Measurements from ENCODE around the gene COL1A1. TPM values are rescaled to one million over a fixed set of nuclear protein-coding genes. Genes with fewer than 3 reads are reported as not detected.

The COL1A1 gene
- 1 to 10 TPM in 1 of 2 experiments, under 1 TPM in 1; 0.95 to 1.7 TPM for total RNA-seq

DNA sequence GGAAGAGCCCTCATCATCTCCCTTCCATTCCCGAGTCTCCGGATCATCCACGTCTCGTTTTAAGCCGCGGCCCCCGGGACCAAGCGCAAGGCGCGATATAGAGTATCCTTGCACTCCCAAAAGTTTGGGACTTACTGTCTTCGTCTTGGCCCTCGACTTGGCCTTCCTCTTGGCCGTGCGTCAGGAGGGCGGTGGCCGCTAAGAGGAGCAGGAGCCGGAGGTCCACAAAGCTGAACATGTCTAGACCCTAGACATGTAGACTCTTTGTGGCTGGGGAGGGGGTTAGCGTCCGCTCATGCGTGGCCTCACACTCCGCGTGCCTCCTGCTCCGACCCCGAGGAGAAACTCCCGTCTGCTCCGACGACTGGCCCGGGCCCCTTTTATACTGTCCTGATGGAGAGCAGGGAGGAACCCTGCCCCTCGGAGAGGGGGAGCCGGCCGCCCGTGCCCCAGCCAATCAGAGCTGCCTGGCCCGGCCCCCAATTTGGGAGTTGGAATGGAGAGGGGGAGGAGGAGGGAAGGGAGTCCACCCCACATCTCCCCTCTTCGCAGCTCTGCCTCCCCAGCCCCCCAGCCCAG lies at the start of gene COL1A1:
COL1A1 (minus strand) TSS at position 356 of the 579 bp plus-strand sequence; CDS start at position 238, 118 bp downstream.
- Mint-ChIP-seq H3K9me3 (no peaks in the 10 kb centered on the region), H3K36me3 (ENCODE audit: low read depth) (no peaks in the 10 kb centered on the region), H3K27ac (no peak within 1 kb of the TSS), H3K27me3 (ENCODE audit: low read depth) (peaks cover 41% of the 10 kb centered on the region), H3K4me1 (ENCODE audit: low read depth) (peaks cover 17% of the 10 kb centered on the region), H3K4me3 (peak within 1 kb of the TSS; percentile 56)
- intact Hi-C loops (cut with micrococcal nuclease): no loop called here
- DNase-seq: no peak
- CTCF ChIA-PET: interaction anchor here (0.7 to 7.5 kb wide), 19 partner anchors 13 to 282 kb away, joined by 3 to 225 read pairs (median 5); partner anchors contain the start of genes TMEM92 and XYLT2

- Mint-ChIP-seq H3K4me1 (ENCODE audit: low read depth) (no peaks in the 10 kb centered on the region), H3K27me3 (ENCODE audit: low read depth) (peaks cover 29% of the 10 kb centered on the region), H3K4me3 (no peak overlapping the region), H3K27ac (no peak overlapping the region), H3K36me3 (ENCODE audit: low read depth) (peaks cover 1% of the 10 kb centered on the region), H3K9me3 (peaks cover 11% of the 10 kb centered on the region)
- CTCF ChIA-PET: interaction anchor here (0.7 to 0.9 kb wide), 2 partner anchors 48 to 404 kb away, joined by 3 read pairs; no protein-coding TSS in a partner anchor
- intact Hi-C loops (cut with micrococcal nuclease): no loop called here
- no peak for DNase-seq
Measured at GRCh38 chr17:50248255-50248654, 46.8 kb upstream of the COL1A1 start.

GRCh38 chr17:50244771-50245170 lies 43.3 kb upstream of the COL1A1 start:
- Mint-ChIP-seq H3K36me3 (ENCODE audit: low read depth) (peaks cover 1% of the 10 kb centered on the region), H3K9me3 (peaks cover 11% of the 10 kb centered on the region), H3K27me3 (ENCODE audit: low read depth) (peaks cover 27% of the 10 kb centered on the region), H3K4me1 (ENCODE audit: low read depth) (no peaks in the 10 kb centered on the region), H3K27ac (no peak overlapping the region), H3K4me3 (no peak overlapping the region)
- no peak for DNase-seq
- intact Hi-C loops (cut with micrococcal nuclease): no loop called here
- CTCF ChIA-PET: interaction anchor here (0.7 to 1.9 kb wide), 2 partner anchors 8 to 53 kb away, joined by 3 to 6 read pairs; no protein-coding TSS in a partner anchor

GRCh38 chr17:50241431-50241830 lies 40.0 kb upstream of the COL1A1 start:
- DNase-seq: no peak
- no peaks in the 10 kb centered on the region for H3K4me1 Mint-ChIP-seq (ENCODE audit: low read depth)
- H3K27ac Mint-ChIP-seq: no peak overlapping the region
- no peaks in the 10 kb centered on the region for H3K36me3 Mint-ChIP-seq (ENCODE audit: low read depth)
- no peaks in the 10 kb centered on the region for H3K9me3 Mint-ChIP-seq
- H3K4me3 Mint-ChIP-seq: no peak overlapping the region
- H3K27me3 Mint-ChIP-seq (ENCODE audit: low read depth): peaks cover 15% of the 10 kb centered on the region
- intact Hi-C loops (cut with micrococcal nuclease): no loop called here
- CTCF ChIA-PET: interaction anchor here (0.7 kb wide), 1 partner anchor 773 kb away, joined by 4 read pairs; no protein-coding TSS in a partner anchor

- no peaks in the 10 kb centered on the region for H3K4me1 Mint-ChIP-seq (ENCODE audit: low read depth)
- H3K36me3 Mint-ChIP-seq (ENCODE audit: low read depth): no peaks in the 10 kb centered on the region
- H3K4me3 Mint-ChIP-seq: no peak overlapping the region
- H3K27ac Mint-ChIP-seq: no peak overlapping the region
- no peaks in the 10 kb centered on the region for H3K9me3 Mint-ChIP-seq
- peaks cover 17% of the 10 kb centered on the region for H3K27me3 Mint-ChIP-seq (ENCODE audit: low read depth)
- intact Hi-C loops (cut with micrococcal nuclease): no loop called here
- CTCF ChIA-PET: no interaction called here
- no peak for DNase-seq
Measured at GRCh38 chr17:50240851-50241250, 39.4 kb upstream of the COL1A1 start.

GRCh38 chr17:50239937-50240336 lies 38.5 kb upstream of the COL1A1 start:
- DNase-seq: no peak
- intact Hi-C loops (cut with micrococcal nuclease): no loop called here
- no peaks in the 10 kb centered on the region for H3K36me3 Mint-ChIP-seq (ENCODE audit: low read depth)
- no peaks in the 10 kb centered on the region for H3K9me3 Mint-ChIP-seq
- H3K27ac Mint-ChIP-seq: no peak overlapping the region
- no peaks in the 10 kb centered on the region for H3K4me1 Mint-ChIP-seq (ENCODE audit: low read depth)
- H3K4me3 Mint-ChIP-seq: no peak overlapping the region
- CTCF ChIA-PET: no interaction called here
- peaks cover 17% of the 10 kb centered on the region for H3K27me3 Mint-ChIP-seq (ENCODE audit: low read depth)

DNA sequence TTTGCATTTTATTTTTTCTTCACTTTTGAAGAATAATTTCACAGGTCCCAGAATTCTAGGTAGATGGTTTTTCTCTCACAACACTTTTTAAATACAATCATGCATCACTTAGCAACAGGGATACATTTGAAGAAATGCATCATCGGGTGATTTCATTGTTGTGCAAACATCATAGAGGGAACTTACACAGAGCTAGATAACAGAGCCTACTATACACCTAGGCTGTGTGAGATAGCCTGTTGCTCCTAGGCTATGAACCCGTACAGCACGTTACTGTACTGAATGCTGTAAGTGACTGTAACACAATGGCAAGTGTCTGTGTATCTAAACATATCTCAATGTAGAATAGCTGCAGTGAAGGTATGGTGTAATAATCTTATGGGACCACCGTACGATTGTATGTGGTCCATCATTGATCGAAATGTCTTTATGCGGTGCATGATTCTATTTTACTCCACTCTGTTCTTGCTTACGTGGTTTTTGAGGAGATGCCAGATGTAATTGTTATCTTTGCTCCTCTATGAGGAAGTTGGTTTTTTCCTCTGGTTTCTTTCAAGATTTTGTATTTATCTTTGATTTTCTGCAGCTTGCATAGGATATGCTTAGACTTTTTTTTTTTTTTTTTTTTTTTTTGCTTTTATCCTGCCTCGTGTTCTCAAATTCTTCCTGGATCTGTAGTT lies 37.3 kb upstream of the COL1A1 start:
- Mint-ChIP-seq H3K4me3 (no peak overlapping the region), H3K36me3 (ENCODE audit: low read depth) (no peaks in the 10 kb centered on the region), H3K9me3 (peaks cover 2% of the 10 kb centered on the region), H3K27me3 (ENCODE audit: low read depth) (peaks cover 19% of the 10 kb centered on the region), H3K27ac (no peak overlapping the region), H3K4me1 (ENCODE audit: low read depth) (no peaks in the 10 kb centered on the region)
- CTCF ChIA-PET: interaction anchor here (0.7 to 1.1 kb wide), 3 partner anchors 11 to 283 kb away, joined by 3 to 6 read pairs (median 3); no protein-coding TSS in a partner anchor
- DNase-seq: no peak
- intact Hi-C loops (cut with micrococcal nuclease): no loop called here

DNA sequence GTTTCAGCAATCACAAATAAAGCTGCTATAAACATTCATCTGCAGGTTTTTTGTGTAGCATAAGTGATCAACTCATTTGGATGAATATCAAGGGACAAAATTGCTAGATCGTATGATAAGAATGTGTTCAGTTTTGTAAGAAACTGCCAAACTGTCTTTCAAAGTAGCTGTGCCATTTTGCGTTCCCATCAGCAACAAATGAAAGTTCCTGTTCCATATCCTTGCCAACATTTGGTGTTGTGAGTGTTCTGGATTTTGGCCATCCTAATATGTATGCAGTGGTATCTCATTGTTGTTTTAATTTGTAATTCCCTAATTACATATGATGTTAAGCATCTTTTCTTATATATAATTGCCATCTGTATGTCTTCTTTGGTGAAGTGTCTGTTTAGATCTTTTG lies 36.5 kb upstream of the COL1A1 start:
- intact Hi-C loops (cut with micrococcal nuclease): no loop called here
- no peaks in the 10 kb centered on the region for H3K4me1 Mint-ChIP-seq (ENCODE audit: low read depth)
- no peak overlapping the region for H3K4me3 Mint-ChIP-seq
- H3K27me3 Mint-ChIP-seq (ENCODE audit: low read depth): peaks cover 21% of the 10 kb centered on the region
- CTCF ChIA-PET: interaction anchor here (0.7 to 1.3 kb wide), 4 partner anchors 12 to 282 kb away, joined by 3 to 7 read pairs (median 4); no protein-coding TSS in a partner anchor
- DNase-seq: no peak
- peaks cover 2% of the 10 kb centered on the region for H3K9me3 Mint-ChIP-seq
- no peak overlapping the region for H3K27ac Mint-ChIP-seq
- no peaks in the 10 kb centered on the region for H3K36me3 Mint-ChIP-seq (ENCODE audit: low read depth)

DNA sequence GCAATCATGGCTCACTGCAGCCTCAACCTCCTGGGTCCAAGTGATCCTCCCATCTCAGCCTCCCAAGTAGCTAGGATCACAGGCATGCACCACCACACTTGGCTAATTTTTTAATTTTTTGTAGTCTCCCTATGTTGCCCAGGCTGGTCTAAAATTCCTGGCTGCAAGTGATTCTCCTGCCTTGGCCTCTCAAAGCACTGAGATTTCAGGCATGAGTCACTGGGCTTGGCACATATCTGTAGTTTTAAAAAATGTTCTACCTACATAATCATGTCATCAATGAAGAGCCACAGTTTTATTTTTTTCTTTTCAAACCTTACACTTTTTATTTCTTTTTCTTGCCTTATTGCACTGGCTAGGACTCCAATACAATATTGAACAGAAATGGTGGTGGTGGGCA lies 33.1 kb upstream of the COL1A1 start:
- Mint-ChIP-seq H3K4me1 (ENCODE audit: low read depth) (no peaks in the 10 kb centered on the region), H3K27ac (no peak overlapping the region), H3K27me3 (ENCODE audit: low read depth) (peaks cover 13% of the 10 kb centered on the region), H3K36me3 (ENCODE audit: low read depth) (no peaks in the 10 kb centered on the region), H3K4me3 (no peak overlapping the region), H3K9me3 (peaks cover 2% of the 10 kb centered on the region)
- intact Hi-C loops (cut with micrococcal nuclease): no loop called here
- CTCF ChIA-PET: no interaction called here
- no peak for DNase-seq

DNA sequence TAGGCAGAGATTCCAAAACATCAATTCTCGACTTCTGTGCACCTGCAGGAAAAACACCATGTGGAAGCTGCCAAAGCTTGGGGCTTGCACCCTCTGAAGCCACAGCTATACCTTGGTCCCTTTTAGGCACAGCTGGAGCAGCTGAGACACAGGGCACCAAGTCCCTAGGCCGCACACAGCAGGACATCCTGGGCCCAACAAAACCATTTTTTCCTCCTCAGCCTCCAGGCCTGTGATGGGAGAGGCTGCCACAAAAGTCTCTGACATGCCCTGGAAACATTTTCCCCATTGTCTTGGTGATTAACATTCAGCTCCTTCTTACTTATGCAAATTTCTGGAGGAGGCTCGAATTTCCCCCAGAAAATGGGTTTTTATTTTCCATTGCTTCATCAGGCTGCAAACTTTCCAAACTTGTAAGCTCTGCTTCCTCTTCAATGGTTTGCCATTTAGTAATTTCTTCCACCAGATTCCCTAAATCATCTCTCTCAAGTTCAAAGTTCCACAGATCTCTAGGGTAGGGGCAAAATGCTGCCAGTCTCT lies 24.3 kb upstream of the COL1A1 start:
- no peak overlapping the region for H3K27ac Mint-ChIP-seq
- no peaks in the 10 kb centered on the region for H3K27me3 Mint-ChIP-seq (ENCODE audit: low read depth)
- H3K36me3 Mint-ChIP-seq (ENCODE audit: low read depth): no peaks in the 10 kb centered on the region
- intact Hi-C loops (cut with micrococcal nuclease): no loop called here
- peaks cover 25% of the 10 kb centered on the region for H3K9me3 Mint-ChIP-seq
- no peak for DNase-seq
- H3K4me3 Mint-ChIP-seq: no peak overlapping the region
- CTCF ChIA-PET: interaction anchor here (0.6 to 1.1 kb wide), 3 partner anchors 24 to 1210 kb away, joined by 3 to 4 read pairs (median 3); no protein-coding TSS in a partner anchor
- H3K4me1 Mint-ChIP-seq (ENCODE audit: low read depth): peaks cover 7% of the 10 kb centered on the region

DNA sequence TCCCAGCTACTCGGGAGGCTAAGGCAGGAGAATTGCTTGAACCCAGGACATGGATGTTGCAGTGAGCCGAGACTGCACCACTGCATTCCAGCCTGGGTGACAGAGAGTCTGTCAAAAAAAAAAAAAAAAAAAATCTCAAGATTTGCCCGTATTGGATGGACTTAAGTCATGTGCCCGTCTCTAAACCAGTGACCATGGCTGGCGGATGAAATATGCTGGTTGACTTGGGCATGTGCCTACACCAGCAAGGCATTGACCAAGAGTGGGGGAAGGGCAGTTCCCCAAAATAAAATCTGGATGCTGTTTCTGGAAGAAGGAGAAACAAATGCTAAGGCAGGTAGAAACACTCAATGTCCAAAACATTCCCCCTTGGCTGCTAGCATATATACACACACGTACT lies 21.5 kb upstream of the COL1A1 start:
- H3K4me1 Mint-ChIP-seq (ENCODE audit: low read depth): peaks cover 16% of the 10 kb centered on the region
- no peak overlapping the region for H3K4me3 Mint-ChIP-seq
- H3K9me3 Mint-ChIP-seq: peaks cover 22% of the 10 kb centered on the region
- no peak overlapping the region for H3K27ac Mint-ChIP-seq
- intact Hi-C loops (cut with micrococcal nuclease): no loop called here
- H3K36me3 Mint-ChIP-seq (ENCODE audit: low read depth): no peaks in the 10 kb centered on the region
- CTCF ChIA-PET: interaction anchor here (0.5 to 4.2 kb wide), 5 partner anchors 9 to 75 kb away, joined by 3 to 20 read pairs (median 6); partner anchors contain the start of gene COL1A1
- H3K27me3 Mint-ChIP-seq (ENCODE audit: low read depth): no peaks in the 10 kb centered on the region
- DNase-seq: no peak

GRCh38 chr17:50221864-50222545 lies 20.6 kb upstream of the COL1A1 start:
- Mint-ChIP-seq H3K36me3 (ENCODE audit: low read depth) (no peaks in the 10 kb centered on the region), H3K4me3 (no peak overlapping the region), H3K4me1 (ENCODE audit: low read depth) (peaks cover 16% of the 10 kb centered on the region), H3K27ac (no peak overlapping the region), H3K27me3 (ENCODE audit: low read depth) (no peaks in the 10 kb centered on the region), H3K9me3 (peaks cover 22% of the 10 kb centered on the region)
- no peak for DNase-seq
- intact Hi-C loops (cut with micrococcal nuclease): no loop called here
- CTCF ChIA-PET: interaction anchor here (0.7 to 4.2 kb wide), 3 partner anchors 9 to 76 kb away, joined by 3 to 20 read pairs (median 9); partner anchors contain the start of gene COL1A1

All from activated naive CD4-positive, alpha-beta T cell treated with anti-CD3 and anti-CD28 coated beads for 36 hours (primary cell).